ENCODE measurements around the gene AKAP13.

Gene AKAP13

GRCh38 chr15:85540085-85540797 is 159.8 kb downstream of the AKAP13 start:
- no peak for DNase-seq (ENCODE audit: low spot score in 2 of 2)
- no peaks in the 10 kb centered on the region for H3K9me3 ChIP-seq
- peaks cover 9% of the 10 kb centered on the region for H3K4me1 ChIP-seq
- no peak overlapping the region for H3K4me3 ChIP-seq
- in situ Hi-C loops (cut with MboI; ENCODE audit: low sequenced_read_pairs) = no loop called here
- H3K36me3 ChIP-seq (replicated peaks) = no peaks in the 10 kb centered on the region; the same call in 1 of the 2 replicates
- H3K27me3 ChIP-seq (ENCODE audit: low read depth) = no peaks in the 10 kb centered on the region

DNA sequence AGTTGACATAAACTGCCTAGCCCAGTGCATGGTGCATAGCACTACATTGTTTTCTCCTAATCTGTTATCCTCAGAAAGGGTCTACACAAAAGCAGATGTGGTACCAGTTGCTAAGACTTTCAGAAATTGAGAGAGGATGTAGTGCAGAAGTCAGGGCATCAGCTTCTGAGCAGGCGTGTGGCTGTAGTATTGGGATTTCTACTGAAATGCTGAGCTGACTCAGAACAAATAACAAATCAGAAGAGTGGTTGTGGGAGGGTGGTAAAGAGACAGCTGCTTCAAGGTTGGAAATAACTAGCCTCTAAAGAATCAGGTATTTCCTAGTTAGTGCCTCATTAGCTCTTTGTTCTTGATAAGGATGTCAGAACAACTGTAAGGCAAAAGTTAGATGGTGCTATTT is 161.3 kb downstream of the AKAP13 start:
- Histone ChIP-seq H3K27me3 (ENCODE audit: low read depth) (no peaks in the 10 kb centered on the region), H3K4me3 (no peak overlapping the region), H3K9me3 (no peaks in the 10 kb centered on the region), H3K4me1 (peaks cover 9% of the 10 kb centered on the region), H3K36me3 (replicated peaks) (no peaks in the 10 kb centered on the region; the same call in 1 of the 2 replicates)
- DNase-seq (ENCODE audit: low spot score in 2 of 2) = no peak
- in situ Hi-C loops (cut with MboI; ENCODE audit: low sequenced_read_pairs) = no loop called here

GRCh38 chr15:85542488-85542887 is 162.1 kb downstream of the AKAP13 start:
- Histone ChIP-seq H3K36me3 (replicated peaks) (no peaks in the 10 kb centered on the region; the same call in 1 of the 2 replicates), H3K4me1 (peaks cover 3% of the 10 kb centered on the region)
- no peak for DNase-seq (ENCODE audit: low spot score in 2 of 2)

DNA sequence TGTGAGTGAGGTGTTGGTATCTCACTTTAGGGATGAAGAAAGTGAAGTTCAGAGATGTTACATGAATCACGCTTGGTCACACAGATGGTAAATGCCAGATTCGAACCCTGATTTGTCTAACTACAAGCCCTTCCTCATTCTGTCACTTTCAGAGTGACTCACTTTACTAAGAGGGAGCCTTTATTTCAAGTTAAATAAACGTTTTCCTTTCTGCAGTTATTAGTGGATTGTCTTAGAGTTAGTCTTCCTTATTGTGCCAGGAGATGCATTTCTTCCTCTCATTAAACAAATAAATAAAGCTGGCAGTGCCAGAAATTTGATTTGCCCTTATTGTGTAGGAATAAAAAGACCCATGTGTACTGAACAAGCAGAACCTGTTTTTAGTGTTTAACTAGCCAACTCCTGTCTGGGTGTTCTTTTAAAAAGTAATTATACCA is 162.5 kb downstream of the AKAP13 start:
- no peaks in the 10 kb centered on the region for H3K27me3 ChIP-seq (ENCODE audit: low read depth)
- no peak for DNase-seq (ENCODE audit: low spot score in 2 of 2)
- no peaks in the 10 kb centered on the region; the same call in 1 of the 2 replicates for H3K36me3 ChIP-seq (replicated peaks)
- in situ Hi-C loops (cut with MboI; ENCODE audit: low sequenced_read_pairs) = no loop called here
- H3K4me3 ChIP-seq = no peak overlapping the region
- no peaks in the 10 kb centered on the region for H3K4me1 ChIP-seq
- H3K9me3 ChIP-seq = no peaks in the 10 kb centered on the region

More at GRCh38 chr15:85542488-85542887, 162.1 kb downstream of the AKAP13 start:
- in situ Hi-C loops (cut with MboI; ENCODE audit: low sequenced_read_pairs) = no loop called here
- no peaks in the 10 kb centered on the region for H3K27me3 ChIP-seq (ENCODE audit: low read depth)
- no peak overlapping the region for H3K4me3 ChIP-seq
- H3K9me3 ChIP-seq = no peaks in the 10 kb centered on the region

DNA sequence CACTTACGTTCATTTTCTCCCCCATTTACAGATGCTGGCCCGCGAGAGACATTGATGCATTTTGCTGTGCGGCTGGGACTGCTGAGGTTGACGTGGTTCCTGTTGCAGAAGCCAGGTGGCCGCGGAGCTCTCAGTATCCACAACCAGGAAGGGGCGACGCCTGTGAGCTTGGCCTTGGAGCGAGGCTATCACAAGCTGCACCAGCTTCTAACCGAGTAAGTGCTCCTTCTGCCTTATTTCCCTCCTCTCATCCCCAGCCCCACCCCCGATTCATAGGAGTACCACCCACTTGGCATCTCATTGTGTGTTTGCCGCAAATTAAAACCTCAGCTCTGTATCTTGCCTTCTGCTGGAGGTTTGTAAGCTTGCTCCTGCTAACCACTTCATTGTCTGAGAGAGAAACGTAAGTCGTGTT is 163.3 kb downstream of the AKAP13 start:
- no peaks in the 10 kb centered on the region for H3K9me3 ChIP-seq
- no peaks in the 10 kb centered on the region for H3K27me3 ChIP-seq (ENCODE audit: low read depth)
- no peaks in the 10 kb centered on the region for H3K4me1 ChIP-seq
- no peaks in the 10 kb centered on the region; the same call in 1 of the 2 replicates for H3K36me3 ChIP-seq (replicated peaks)
- in situ Hi-C loops (cut with MboI; ENCODE audit: low sequenced_read_pairs) = no loop called here
- peak in 1 of 2 experiments; percentile 15 for DNase-seq (ENCODE audit: low spot score in 2 of 2)
- no peak overlapping the region for H3K4me3 ChIP-seq

GRCh38 chr15:85545185-85545584 is 164.8 kb downstream of the AKAP13 start:
- Histone ChIP-seq H3K9me3 (no peaks in the 10 kb centered on the region), H3K36me3 (replicated peaks) (no peaks in the 10 kb centered on the region; the same call in 1 of the 2 replicates), H3K4me3 (no peak overlapping the region), H3K4me1 (no peaks in the 10 kb centered on the region), H3K27me3 (ENCODE audit: low read depth) (no peaks in the 10 kb centered on the region)
- in situ Hi-C loops (cut with MboI; ENCODE audit: low sequenced_read_pairs) = no loop called here
- DNase-seq (ENCODE audit: low spot score in 2 of 2) = no peak

GRCh38 chr15:85545752-85546151 is 165.3 kb downstream of the AKAP13 start:
- H3K36me3 ChIP-seq (replicated peaks) = no peaks in the 10 kb centered on the region; the same call in 1 of the 2 replicates
- no peak overlapping the region for H3K4me3 ChIP-seq
- H3K27me3 ChIP-seq (ENCODE audit: low read depth) = no peaks in the 10 kb centered on the region
- no peaks in the 10 kb centered on the region for H3K4me1 ChIP-seq
- no peaks in the 10 kb centered on the region for H3K9me3 ChIP-seq
- DNase-seq (ENCODE audit: low spot score in 2 of 2) = no peak
- in situ Hi-C loops (cut with MboI; ENCODE audit: low sequenced_read_pairs) = no loop called here

GRCh38 chr15:85547386-85547785 is 167.0 kb downstream of the AKAP13 start:
- in situ Hi-C loops (cut with MboI; ENCODE audit: low sequenced_read_pairs) = no loop called here

DNA sequence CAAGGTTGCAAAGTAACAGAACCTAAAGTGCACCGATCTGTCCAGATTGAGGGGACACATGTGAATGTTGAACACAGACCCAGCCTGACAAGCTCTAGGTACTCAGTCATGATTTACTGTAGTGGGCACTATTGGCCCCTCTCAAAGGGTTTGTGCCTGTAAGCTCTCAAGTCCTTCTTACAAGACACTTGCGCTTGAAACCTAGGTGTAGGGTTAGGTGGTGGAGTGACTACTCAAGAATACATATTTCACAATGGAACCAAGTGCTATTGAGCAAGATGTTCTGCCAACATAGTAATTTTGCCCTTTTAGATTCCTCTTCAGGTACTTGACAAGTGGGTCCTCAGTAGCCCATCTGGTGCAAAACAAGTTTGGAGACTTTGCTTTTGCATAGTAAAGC is 169.9 kb downstream of the AKAP13 start:
- H3K4me1 ChIP-seq = no peaks in the 10 kb centered on the region
- no peak for DNase-seq (ENCODE audit: low spot score in 2 of 2)
- in situ Hi-C loops (cut with MboI; ENCODE audit: low sequenced_read_pairs) = no loop called here
- no peaks in the 10 kb centered on the region for H3K9me3 ChIP-seq
- H3K27me3 ChIP-seq (ENCODE audit: low read depth) = no peaks in the 10 kb centered on the region
- H3K36me3 ChIP-seq (replicated peaks) = no peaks in the 10 kb centered on the region; the same call in 1 of the 2 replicates
- no peak overlapping the region for H3K4me3 ChIP-seq

More at GRCh38 chr15:85547386-85547785, 167.0 kb downstream of the AKAP13 start:
- Histone ChIP-seq H3K27me3 (ENCODE audit: low read depth) (no peaks in the 10 kb centered on the region), H3K9me3 (no peaks in the 10 kb centered on the region), H3K4me3 (no peak overlapping the region), H3K36me3 (replicated peaks) (no peaks in the 10 kb centered on the region; the same call in 1 of the 2 replicates), H3K4me1 (no peaks in the 10 kb centered on the region)
- no peak for DNase-seq (ENCODE audit: low spot score in 2 of 2)

GRCh38 chr15:85551221-85551832 is 170.9 kb downstream of the AKAP13 start:
- no peak for DNase-seq (ENCODE audit: low spot score in 2 of 2)
- Histone ChIP-seq H3K9me3 (no peaks in the 10 kb centered on the region), H3K4me1 (no peaks in the 10 kb centered on the region), H3K36me3 (replicated peaks) (no peaks in the 10 kb centered on the region), H3K4me3 (no peak overlapping the region), H3K27me3 (ENCODE audit: low read depth) (no peaks in the 10 kb centered on the region)
- in situ Hi-C loops (cut with MboI; ENCODE audit: low sequenced_read_pairs) = no loop called here

DNA sequence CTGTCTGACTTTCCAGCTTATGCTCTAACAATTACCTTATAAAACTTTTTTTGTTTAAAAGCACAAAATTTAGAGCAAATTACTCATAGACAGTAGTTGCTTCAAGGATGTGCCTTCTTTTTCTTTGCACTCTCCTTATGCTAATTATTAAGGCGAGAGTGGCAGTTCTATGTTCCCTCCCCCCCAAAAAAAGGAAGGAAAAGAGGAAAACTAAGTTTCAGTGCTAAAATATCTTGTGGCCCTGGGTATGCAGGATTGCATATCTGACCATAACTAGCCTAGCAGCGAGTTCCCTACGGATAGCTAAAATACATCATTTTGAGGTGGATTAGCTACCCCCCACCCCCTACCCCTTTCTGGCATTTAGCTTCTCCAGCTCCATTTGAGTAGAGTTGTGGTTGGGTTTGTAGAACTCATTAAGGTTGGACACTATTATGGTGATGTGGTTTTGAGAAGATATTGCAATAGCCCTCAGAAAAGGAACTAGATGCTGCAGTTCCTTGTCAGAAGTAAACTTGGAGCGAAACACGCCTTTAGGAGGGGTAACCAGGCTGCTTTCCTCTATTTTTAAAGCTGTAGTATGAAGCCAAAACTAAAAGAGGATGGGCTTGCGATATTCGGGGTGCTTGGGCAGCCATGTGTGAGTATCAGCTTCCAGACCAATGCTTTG is 174.6 kb downstream of the AKAP13 start:
- in situ Hi-C loops (cut with MboI; ENCODE audit: low sequenced_read_pairs) = no loop called here

DNA sequence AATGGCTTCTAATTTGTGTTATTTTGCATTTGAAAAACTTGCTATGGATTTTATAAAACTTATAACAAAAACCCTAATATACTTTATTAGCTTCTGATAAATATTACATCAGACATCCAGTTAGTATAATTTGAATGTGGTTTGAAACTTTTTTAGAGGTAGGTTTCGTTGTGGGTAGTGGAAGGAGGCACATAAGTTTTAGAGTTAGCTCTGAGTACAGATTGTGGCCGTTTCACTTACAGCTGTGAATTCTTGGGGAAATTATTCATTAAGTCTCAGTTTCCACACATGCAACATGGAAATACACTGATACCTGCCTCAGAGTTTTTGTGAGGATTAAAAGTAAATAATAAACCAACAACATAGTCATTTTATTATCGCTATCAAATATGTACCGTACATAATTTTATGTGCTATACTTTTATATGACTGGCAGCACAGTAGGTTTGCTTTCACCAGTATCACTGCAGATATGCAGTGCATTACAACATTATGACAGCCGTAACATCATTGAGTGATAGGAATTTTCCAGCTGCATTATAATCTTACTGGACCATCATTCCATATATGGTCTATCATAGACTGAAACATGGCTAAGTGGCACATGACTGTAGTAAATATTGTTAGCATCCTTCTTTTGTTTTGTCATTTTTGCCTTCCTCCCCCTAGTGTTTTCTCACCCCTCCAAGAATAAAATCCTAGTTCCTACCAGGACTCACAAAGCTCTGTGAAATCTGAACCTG is 175.6 kb downstream of the AKAP13 start:
- Histone ChIP-seq H3K36me3 (replicated peaks) (no peaks in the 10 kb centered on the region), H3K27me3 (ENCODE audit: low read depth) (no peaks in the 10 kb centered on the region), H3K4me1 (no peaks in the 10 kb centered on the region), H3K9me3 (no peaks in the 10 kb centered on the region), H3K4me3 (no peak overlapping the region)
- DNase-seq (ENCODE audit: low spot score in 2 of 2) = no peak
- in situ Hi-C loops (cut with MboI; ENCODE audit: low sequenced_read_pairs) = no loop called here

More for the DNA sequence above, 174.6 kb downstream of the AKAP13 start:
- H3K4me3 ChIP-seq = no peak overlapping the region
- H3K9me3 ChIP-seq = no peaks in the 10 kb centered on the region
- no peaks in the 10 kb centered on the region for H3K27me3 ChIP-seq (ENCODE audit: low read depth)
- no peaks in the 10 kb centered on the region for H3K4me1 ChIP-seq
- no peak for DNase-seq (ENCODE audit: low spot score in 2 of 2)
- no peaks in the 10 kb centered on the region for H3K36me3 ChIP-seq (replicated peaks)

GRCh38 chr15:85556618-85556895 is 176.2 kb downstream of the AKAP13 start:
- H3K4me3 ChIP-seq = no peak overlapping the region
- no peaks in the 10 kb centered on the region for H3K27me3 ChIP-seq (ENCODE audit: low read depth)
- H3K36me3 ChIP-seq (replicated peaks) = no peaks in the 10 kb centered on the region
- no peak for DNase-seq (ENCODE audit: low spot score in 2 of 2)
- no peaks in the 10 kb centered on the region for H3K9me3 ChIP-seq
- H3K4me1 ChIP-seq = no peaks in the 10 kb centered on the region
- in situ Hi-C loops (cut with MboI; ENCODE audit: low sequenced_read_pairs) = no loop called here
